Breast epithelium (tissue), 3 donors: Measurements from ENCODE around the gene SFT2D3.

Source experiments
- POLR2A ChIP-seq: fragments of 450-650 bp; IDR thresholded peaks from one replicate; pipeline ENCODE4 v1.6.1; 2016; ENCODE audit warnings: antibody characterized with exemption, mild to moderate bottlenecking, moderate library complexity
- POLR2AphosphoS5 ChIP-seq, 3 donors: sonication (generic); formaldehyde crosslinking; IDR thresholded peaks; one replicate each; pipeline ENCODE4 v1.6.1; 2017; ENCODE audit warnings: antibody characterized with exemption in 3 of 3
- TF ChIP-seq, protein P1 (sequence below), 3 donors: fragments of 450-650 bp; IDR thresholded peaks; one replicate each; pipeline ENCODE4 v1.5.1; 2016 to 2017; ENCODE audit warnings: antibody characterized with exemption in 3 of 3, mild to moderate bottlenecking in 3 of 3, moderate library complexity in 3 of 3

DNA sequence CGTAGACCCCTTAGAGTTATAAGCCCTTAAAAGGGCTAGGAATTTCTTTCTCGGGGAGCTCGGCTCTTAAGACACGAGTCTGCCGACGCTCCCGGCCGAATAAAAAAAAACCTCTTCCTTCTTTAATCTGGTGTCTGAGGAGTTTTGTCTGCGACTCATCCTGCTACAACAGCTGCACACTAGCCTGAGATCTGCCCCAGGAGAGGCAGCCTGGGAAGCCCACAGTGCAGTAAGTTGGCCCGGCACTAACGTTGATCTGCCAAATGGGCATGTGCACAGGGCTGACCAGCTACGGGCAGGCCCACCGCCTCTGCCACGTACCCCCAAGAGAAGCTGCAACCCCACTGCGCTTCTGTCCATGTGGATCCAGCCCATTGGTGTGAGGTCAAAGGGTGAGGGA lies 17.5 kb upstream of the SFT2D3 start:
- TF ChIP-seq POLR2A (no peak), POLR2AphosphoS5 (IDR thresholded peaks at IDR 0.05) (no peak)
- TF ChIP-seq, protein P1, sequence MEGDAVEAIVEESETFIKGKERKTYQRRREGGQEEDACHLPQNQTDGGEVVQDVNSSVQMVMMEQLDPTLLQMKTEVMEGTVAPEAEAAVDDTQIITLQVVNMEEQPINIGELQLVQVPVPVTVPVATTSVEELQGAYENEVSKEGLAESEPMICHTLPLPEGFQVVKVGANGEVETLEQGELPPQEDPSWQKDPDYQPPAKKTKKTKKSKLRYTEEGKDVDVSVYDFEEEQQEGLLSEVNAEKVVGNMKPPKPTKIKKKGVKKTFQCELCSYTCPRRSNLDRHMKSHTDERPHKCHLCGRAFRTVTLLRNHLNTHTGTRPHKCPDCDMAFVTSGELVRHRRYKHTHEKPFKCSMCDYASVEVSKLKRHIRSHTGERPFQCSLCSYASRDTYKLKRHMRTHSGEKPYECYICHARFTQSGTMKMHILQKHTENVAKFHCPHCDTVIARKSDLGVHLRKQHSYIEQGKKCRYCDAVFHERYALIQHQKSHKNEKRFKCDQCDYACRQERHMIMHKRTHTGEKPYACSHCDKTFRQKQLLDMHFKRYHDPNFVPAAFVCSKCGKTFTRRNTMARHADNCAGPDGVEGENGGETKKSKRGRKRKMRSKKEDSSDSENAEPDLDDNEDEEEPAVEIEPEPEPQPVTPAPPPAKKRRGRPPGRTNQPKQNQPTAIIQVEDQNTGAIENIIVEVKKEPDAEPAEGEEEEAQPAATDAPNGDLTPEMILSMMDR (IDR thresholded peaks at IDR 0.05), result no peak
